SKM-1 treated with dmso at 0.1 percent for 144 hours (cell line): Measurements from ENCODE around the gene ACTN3.
"Not testable (repeated sequence)": the region's sequence is repeated elsewhere in the genome, so short reads cannot be mapped to it uniquely, and the experiment has no call there.

ENCODE experiments used
- DNase-seq: peaks from one replicate; lab custom pipeline; 2025; ENCODE audit not compliant: unreplicated experiment; lab: John Stamatoyannopoulos, UW

The ACTN3 gene

GRCh38 chr11:66544952-66545351, 1.8 kb upstream of the ACTN3 start:
- DNase-seq = not testable (repeated sequence)

GRCh38 chr11:66545701-66546367, 869 bp upstream of the ACTN3 start, which contains the start of gene ZDHHC24:
TSS of gene ZDHHC24 (minus strand) at chr11:66546048. CDS start at chr11:66546003, 45 bp downstream.
- DNase-seq = peak; percentile 94

GRCh38 chr11:66546966-66547661, 411 bp downstream of the ACTN3 start:
- no peak for DNase-seq

- DNase-seq = no peak
These were observed 933 bp downstream of the ACTN3 start for GRCh38 chr11:66547662-66548009.

- no peak for DNase-seq
These were observed 1.3 kb downstream of the ACTN3 start for GRCh38 chr11:66548041-66548440.

GRCh38 chr11:66548774-66549630, 2.3 kb downstream of the ACTN3 start:
- DNase-seq = no peak

- no peak for DNase-seq
These were observed 3.0 kb downstream of the ACTN3 start for GRCh38 chr11:66549696-66550095.

GRCh38 chr11:66550887-66551286, 4.2 kb downstream of the ACTN3 start:
- DNase-seq = no peak

GRCh38 chr11:66554602-66555001, 7.9 kb downstream of the ACTN3 start:
- no peak for DNase-seq

- no peak for DNase-seq
These were observed 8.7 kb downstream of the ACTN3 start for GRCh38 chr11:66555416-66555815.

GRCh38 chr11:66556086-66556485, 9.4 kb downstream of the ACTN3 start:
- DNase-seq = no peak

- DNase-seq = no peak
These were observed 11.1 kb downstream of the ACTN3 start for GRCh38 chr11:66557733-66558326.

GRCh38 chr11:66559142-66559865, 12.6 kb downstream of the ACTN3 start:
- no peak for DNase-seq

GRCh38 chr11:66559866-66560676, 13.4 kb downstream of the ACTN3 start:
- no peak for DNase-seq

GRCh38 chr11:66561178-66561974, 14.7 kb downstream of the ACTN3 start:
- no peak for DNase-seq

- DNase-seq = no peak
These were observed 15.2 kb downstream of the ACTN3 start for GRCh38 chr11:66561975-66562248.

GRCh38 chr11:66562275-66562674, 15.6 kb downstream of the ACTN3 start:
- no peak for DNase-seq

- no peak for DNase-seq
These were observed 16.3 kb downstream of the ACTN3 start for GRCh38 chr11:66562907-66563583.

- no peak for DNase-seq
These were observed 17.1 kb downstream of the ACTN3 start for GRCh38 chr11:66563832-66564231.
